Activated CD8-positive, alpha-beta T cell treated with anti-CD3 and anti-CD28 coated beads for 36 hours (primary cell): ENCODE measurements around the gene ACOX1. TPM values are rescaled to one million over a fixed set of nuclear protein-coding genes. Genes with fewer than 3 reads are reported as not detected.

Experiments used
- ATAC-seq: fragments of 200-7000 bp; cut with Tn5 transposase; one replicate; pipeline ENCODE4 v1.10.0; 2021; ENCODE audit warnings: mild to moderate bottlenecking, moderate library complexity
- CTCF ChIA-PET: fragments of 350-600 bp; sonication (Branson Sonifier 250); formaldehyde crosslinking; loops from one replicate; lab custom pipeline; 2021; ENCODE audit warnings: antibody characterized with exemption; lab: Charles Lee
- POLR2A ChIA-PET: fragments of 350-600 bp; sonication (Branson Sonifier 250); formaldehyde crosslinking; loops from one replicate; lab custom pipeline; 2021; ENCODE audit warnings: antibody characterized with exemption; lab: Charles Lee
- DNase-seq: peaks from one replicate; pipeline ENCODE4 v3.0.0-alpha.2; 2020
- H3K27ac Mint-ChIP-seq: one replicate; pipeline ENCODE4 v1.8.0; 2021; ENCODE audit warnings: mild to moderate bottlenecking, mixed read lengths
- H3K27me3 Mint-ChIP-seq: one replicate; pipeline ENCODE4 v1.8.0; 2021; ENCODE audit warnings: mixed read lengths
- H3K36me3 Mint-ChIP-seq: one replicate; pipeline ENCODE4 v1.8.0; 2021; ENCODE audit warnings: low read depth, mixed read lengths
- H3K4me1 Mint-ChIP-seq: one replicate; pipeline ENCODE4 v1.8.0; 2021; ENCODE audit warnings: low read depth, mixed read lengths
- H3K4me3 Mint-ChIP-seq: one replicate; pipeline ENCODE4 v1.8.0; 2021; ENCODE audit warnings: mild to moderate bottlenecking, moderate library complexity, mixed read lengths
- H3K9me3 Mint-ChIP-seq: one replicate; pipeline ENCODE4 v1.8.0; 2021; ENCODE audit warnings: mixed read lengths
- intact Hi-C: fragments of 100-400 bp; cut with micrococcal nuclease; formaldehyde crosslinking; loops from one replicate; pipeline ENCODE4 v1.10.0; 2022
- total RNA-seq, 2 experiments: library from RNA; stranded (reverse); gene quantifications; one replicate each; pipeline ENCODE4 v1.2.3, GENCODE V29; 2021
- TF ChIP-seq, protein P1 (sequence below): fragments of 200-600 bp; IDR thresholded peaks from one replicate; pipeline ENCODE4 v1.8.0; 2022; ENCODE audit warnings: antibody characterized with exemption, mild to moderate bottlenecking

ACOX1 gene
- total RNA-seq, 2 experiments from 2014 or later, result 23.0 to 24.1 TPM

DNA sequence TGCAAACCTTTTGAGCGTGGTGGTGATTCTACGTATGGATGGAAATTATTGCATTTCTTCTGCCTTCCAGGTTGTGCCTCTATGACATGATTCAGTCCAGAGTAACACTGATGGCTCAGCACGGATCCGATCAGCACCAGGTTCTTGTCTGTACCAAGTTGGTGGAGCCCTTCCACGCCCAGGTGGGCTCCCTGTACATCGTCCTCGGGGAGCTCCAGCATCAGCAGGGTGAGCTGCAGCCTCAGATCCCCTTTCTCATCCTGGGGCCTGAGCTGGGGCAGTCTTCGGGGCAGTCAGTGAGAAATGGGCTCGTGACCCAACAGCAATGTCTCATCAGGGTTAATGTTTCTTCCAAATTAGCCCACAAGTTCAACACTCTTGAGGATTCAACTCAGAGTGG is 12.4 kb upstream of the ACOX1 start:
- CTCF ChIA-PET, result interaction anchor here (0.6 to 1.3 kb wide), 5 partner anchors 8 to 23 kb away, joined by 3 read pairs; no protein-coding TSS in a partner anchor
- H3K9me3 Mint-ChIP-seq, result no peaks in the 10 kb centered on the region
- peaks cover 3% of the 10 kb centered on the region for H3K36me3 Mint-ChIP-seq
- H3K27ac Mint-ChIP-seq, result no peak overlapping the region
- TF ChIP-seq, protein P1, sequence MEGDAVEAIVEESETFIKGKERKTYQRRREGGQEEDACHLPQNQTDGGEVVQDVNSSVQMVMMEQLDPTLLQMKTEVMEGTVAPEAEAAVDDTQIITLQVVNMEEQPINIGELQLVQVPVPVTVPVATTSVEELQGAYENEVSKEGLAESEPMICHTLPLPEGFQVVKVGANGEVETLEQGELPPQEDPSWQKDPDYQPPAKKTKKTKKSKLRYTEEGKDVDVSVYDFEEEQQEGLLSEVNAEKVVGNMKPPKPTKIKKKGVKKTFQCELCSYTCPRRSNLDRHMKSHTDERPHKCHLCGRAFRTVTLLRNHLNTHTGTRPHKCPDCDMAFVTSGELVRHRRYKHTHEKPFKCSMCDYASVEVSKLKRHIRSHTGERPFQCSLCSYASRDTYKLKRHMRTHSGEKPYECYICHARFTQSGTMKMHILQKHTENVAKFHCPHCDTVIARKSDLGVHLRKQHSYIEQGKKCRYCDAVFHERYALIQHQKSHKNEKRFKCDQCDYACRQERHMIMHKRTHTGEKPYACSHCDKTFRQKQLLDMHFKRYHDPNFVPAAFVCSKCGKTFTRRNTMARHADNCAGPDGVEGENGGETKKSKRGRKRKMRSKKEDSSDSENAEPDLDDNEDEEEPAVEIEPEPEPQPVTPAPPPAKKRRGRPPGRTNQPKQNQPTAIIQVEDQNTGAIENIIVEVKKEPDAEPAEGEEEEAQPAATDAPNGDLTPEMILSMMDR, result no peak
- POLR2A ChIA-PET, result no interaction called here
- no peaks in the 10 kb centered on the region for H3K27me3 Mint-ChIP-seq
- H3K4me3 Mint-ChIP-seq, result no peak overlapping the region
- ATAC-seq (no peak), DNase-seq (no peak)
- H3K4me1 Mint-ChIP-seq, result peaks cover under 1% of the 10 kb centered on the region
- intact Hi-C loops, result no loop called here

DNA sequence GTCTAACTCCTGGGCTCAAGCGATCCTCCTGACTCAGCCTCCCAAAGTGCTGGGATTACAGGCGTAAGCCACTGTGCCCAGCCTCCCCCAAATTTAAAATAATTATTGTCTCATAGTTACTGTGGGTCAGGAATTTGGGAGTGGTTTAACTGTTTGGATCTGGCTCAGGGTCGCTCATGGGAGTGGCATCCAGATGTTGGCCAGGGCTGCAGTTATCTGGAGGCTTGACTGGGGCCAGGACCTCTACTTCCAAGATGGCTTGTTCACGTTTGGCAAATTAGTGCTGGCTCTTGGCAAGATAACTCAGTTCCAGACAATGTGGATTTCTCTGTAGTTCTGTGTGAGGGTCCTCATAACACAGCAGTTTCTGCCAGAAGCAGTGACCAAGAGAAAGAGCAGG is 8.1 kb upstream of the ACOX1 start:
- no peak for ATAC-seq
- TF ChIP-seq, protein P1, result no peak
- Mint-ChIP-seq H3K36me3 (peaks cover 3% of the 10 kb centered on the region), H3K9me3 (no peaks in the 10 kb centered on the region), H3K27ac (no peak overlapping the region), H3K4me1 (peaks cover 7% of the 10 kb centered on the region), H3K4me3 (no peak overlapping the region), H3K27me3 (no peaks in the 10 kb centered on the region)
- CTCF ChIA-PET, result interaction anchor here (2.2 kb wide), 1 partner anchor 13 kb away, joined by 6 read pairs; no protein-coding TSS in a partner anchor
- POLR2A ChIA-PET, result no interaction called here
- intact Hi-C loops, result no loop called here
- no peak for DNase-seq

DNA sequence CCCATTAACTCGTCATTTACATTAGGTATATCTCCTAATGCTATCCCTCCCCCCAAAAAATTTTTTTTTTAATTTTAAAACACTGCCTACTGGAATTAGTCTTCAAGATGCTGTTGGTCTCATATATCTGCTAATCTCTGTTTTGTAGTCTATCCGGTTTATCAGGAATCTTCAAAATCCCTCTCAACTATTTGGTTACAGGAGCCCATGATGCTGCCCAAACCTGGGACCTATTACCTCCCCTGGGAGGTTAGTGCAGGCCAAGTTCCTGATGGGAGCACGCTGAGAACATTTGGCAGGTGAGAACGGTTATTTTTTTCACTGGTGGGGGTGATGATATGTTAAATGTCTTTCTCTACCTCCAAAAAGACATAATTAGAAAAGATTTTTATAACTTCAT is 7.0 kb upstream of the ACOX1 start:
- no peaks in the 10 kb centered on the region for H3K36me3 Mint-ChIP-seq
- no peaks in the 10 kb centered on the region for H3K27me3 Mint-ChIP-seq
- H3K9me3 Mint-ChIP-seq, result no peaks in the 10 kb centered on the region
- POLR2A ChIA-PET, result no interaction called here
- H3K4me3 Mint-ChIP-seq, result no peak overlapping the region
- DNase-seq, result no peak
- TF ChIP-seq, protein P1, result no peak
- intact Hi-C loops, result no loop called here
- H3K4me1 Mint-ChIP-seq, result peaks cover 9% of the 10 kb centered on the region
- no peak for ATAC-seq
- CTCF ChIA-PET, result interaction anchor here (2.7 kb wide), 1 partner anchor 14 kb away, joined by 12 read pairs; the partner anchor contains the start of gene CDK3
- H3K27ac Mint-ChIP-seq, result no peak overlapping the region

DNA sequence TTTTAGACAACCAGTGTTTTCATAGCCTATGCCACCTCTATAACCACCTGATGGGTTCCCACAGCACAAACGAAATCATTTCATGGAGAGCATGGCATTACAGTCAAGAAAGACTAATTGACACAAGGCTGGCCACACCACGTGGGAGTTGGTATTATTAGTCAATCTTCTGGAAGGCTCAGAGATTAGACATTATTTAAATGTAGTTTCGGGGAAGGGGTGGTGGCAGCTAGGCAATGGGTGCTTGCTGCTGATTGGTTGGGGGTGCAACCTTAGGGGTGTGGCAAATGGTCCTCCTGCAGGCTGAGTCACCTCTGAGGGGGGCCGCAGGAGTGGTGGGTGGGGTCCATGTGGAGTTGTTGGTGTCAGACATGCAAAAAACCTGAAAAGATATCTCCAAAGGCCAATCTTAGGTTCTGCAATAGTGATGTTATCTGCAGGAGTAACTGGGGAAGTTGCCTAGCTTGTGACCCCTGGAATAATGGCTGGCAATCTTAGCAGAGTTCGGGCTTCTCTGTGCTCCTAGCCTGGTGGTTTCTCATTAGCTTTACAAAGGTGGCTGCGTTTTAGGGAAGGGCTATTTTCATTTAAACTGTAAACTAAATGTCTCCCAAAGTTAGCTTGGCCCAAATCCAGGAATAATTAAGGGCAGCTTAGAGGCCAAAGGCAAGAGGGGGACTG is 4.7 kb upstream of the ACOX1 start:
- no peak overlapping the region for H3K4me3 Mint-ChIP-seq
- ChIA-PET POLR2A (interaction anchor here (1.1 kb wide), 1 partner anchor 21 kb away, joined by 4 read pairs; no protein-coding TSS in a partner anchor), CTCF (interaction anchor here (0.9 to 2.7 kb wide), 6 partner anchors 12 to 296 kb away, joined by 3 to 12 read pairs (median 5); partner anchors contain the start of genes CDK3 and WBP2)
- TF ChIP-seq, protein P1, result no peak
- peaks cover 4% of the 10 kb centered on the region for H3K36me3 Mint-ChIP-seq
- ATAC-seq, result no peak
- H3K27me3 Mint-ChIP-seq, result no peaks in the 10 kb centered on the region
- H3K4me1 Mint-ChIP-seq, result peaks cover 14% of the 10 kb centered on the region
- DNase-seq, result no peak
- H3K9me3 Mint-ChIP-seq, result no peaks in the 10 kb centered on the region
- intact Hi-C loops, result no loop called here
- H3K27ac Mint-ChIP-seq, result no peak overlapping the region

DNA sequence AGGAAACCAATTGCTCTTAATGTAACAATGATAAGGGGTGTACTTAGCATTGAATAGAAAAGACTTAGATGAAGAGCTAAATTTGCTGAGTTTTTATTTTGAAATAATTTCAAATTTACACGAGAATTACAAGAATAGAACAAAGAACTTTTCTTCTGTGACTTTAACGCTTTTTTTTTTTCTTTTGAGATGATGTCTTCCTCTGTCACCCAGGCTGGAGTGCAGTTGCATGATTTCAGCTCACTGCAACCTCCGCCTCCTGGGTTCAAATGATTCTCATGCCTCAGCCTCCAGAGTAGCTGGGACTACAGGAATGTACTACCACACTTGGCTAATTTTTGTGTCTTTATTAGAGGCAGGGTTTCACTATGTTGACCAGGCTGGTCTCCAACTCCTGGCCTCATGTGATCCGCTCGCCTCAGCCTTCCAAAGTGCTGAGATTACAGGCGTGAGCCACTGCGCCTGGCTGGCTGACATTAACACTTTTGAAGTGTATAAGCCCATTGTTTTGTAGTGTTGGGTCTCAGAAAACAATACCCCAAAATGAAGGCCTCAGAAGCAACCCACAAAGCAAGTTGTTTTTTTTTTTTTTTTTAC is 2.2 kb upstream of the ACOX1 start:
- Mint-ChIP-seq H3K9me3 (no peaks in the 10 kb centered on the region), H3K27me3 (no peaks in the 10 kb centered on the region), H3K4me3 (peak overlapping the region; percentile 94), H3K4me1 (peaks cover 30% of the 10 kb centered on the region), H3K36me3 (peaks cover 7% of the 10 kb centered on the region), H3K27ac (peak overlapping the region; percentile 99)
- ChIA-PET CTCF (interaction anchor here (0.7 to 1.8 kb wide), 9 partner anchors 19 to 566 kb away, joined by 3 to 6 read pairs (median 4); partner anchors contain the start of gene CDK3), POLR2A (interaction anchor here (0.9 kb wide), 1 partner anchor 56 kb away, joined by 4 read pairs; no protein-coding TSS in a partner anchor)
- DNase-seq (no peak), ATAC-seq (no peak)
- TF ChIP-seq, protein P1, result no peak
- intact Hi-C loops, result no loop called here
